GM13976 (cell line): Measurements from ENCODE around the gene MGA.
"Not testable (repeated sequence)": the region's sequence is repeated elsewhere in the genome, so short reads cannot be mapped to it uniquely, and the experiment has no call there.

Experiments used
- DNase-seq: peaks from one replicate; pipeline ENCODE4 v3.0.0; 2012; ENCODE audit warnings: low spot score
- in situ Hi-C: fragments of 300-500 bp; cut with MboI; formaldehyde crosslinking; loops from one replicate; pipeline ENCODE4 v1.12.0; 2022; ENCODE audit warnings: low sequenced_read_pairs, mixed read lengths, inconsistent platforms; ENCODE audit not compliant: unreplicated experiment
- TF ChIP-seq, protein P1 (sequence below): IDR thresholded peaks from 2 replicates; pipeline ENCODE4 v1.5.1; 2012; ENCODE audit warnings: borderline replicate concordance, mild to moderate bottlenecking; ENCODE audit not compliant: insufficient read depth; ENCODE audit errors: extremely low read depth, missing control alignments, control extremely low read depth

MGA gene

DNA sequence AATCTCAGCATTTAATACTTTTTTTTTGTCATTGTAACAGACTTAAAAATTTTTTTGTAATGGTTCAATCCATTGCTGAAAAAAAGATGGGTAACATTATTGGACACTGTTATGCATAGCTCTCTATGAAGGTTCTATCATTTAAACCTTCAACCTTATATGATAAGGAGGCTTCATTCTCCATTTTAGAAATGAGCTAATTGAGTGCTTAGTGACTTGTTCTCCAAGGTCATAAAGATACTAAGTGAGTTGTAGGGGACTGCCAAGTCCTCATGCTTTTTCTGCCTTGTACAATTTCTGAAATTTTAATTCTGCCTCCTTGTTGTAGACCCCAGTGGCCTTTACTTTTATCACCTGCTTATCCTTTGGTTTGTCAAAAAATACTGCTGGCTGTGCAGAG lies 56.7 kb downstream of the MGA start:
- no peak for DNase-seq

DNA sequence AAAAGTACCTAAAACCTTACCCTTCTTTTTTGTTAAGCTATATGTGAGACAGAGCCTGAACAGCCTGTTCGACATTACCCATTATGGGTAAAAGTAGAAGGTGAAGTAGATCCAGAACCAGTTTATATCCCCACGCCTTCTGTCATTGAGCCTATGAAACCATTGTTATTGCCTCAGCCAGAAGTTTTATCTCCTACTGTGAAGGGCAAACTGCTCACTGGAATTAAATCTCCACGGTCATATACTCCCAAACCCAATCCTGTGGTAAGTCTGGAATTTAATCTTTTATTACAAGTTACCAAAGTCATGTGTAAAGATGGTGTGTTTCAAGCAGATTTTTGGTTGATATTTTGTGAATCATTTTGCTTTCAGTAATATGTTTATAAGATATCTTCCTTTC lies 66.9 kb downstream of the MGA start:
- no peak for DNase-seq
- in situ Hi-C loops = no loop called here
- TF ChIP-seq, protein P1, sequence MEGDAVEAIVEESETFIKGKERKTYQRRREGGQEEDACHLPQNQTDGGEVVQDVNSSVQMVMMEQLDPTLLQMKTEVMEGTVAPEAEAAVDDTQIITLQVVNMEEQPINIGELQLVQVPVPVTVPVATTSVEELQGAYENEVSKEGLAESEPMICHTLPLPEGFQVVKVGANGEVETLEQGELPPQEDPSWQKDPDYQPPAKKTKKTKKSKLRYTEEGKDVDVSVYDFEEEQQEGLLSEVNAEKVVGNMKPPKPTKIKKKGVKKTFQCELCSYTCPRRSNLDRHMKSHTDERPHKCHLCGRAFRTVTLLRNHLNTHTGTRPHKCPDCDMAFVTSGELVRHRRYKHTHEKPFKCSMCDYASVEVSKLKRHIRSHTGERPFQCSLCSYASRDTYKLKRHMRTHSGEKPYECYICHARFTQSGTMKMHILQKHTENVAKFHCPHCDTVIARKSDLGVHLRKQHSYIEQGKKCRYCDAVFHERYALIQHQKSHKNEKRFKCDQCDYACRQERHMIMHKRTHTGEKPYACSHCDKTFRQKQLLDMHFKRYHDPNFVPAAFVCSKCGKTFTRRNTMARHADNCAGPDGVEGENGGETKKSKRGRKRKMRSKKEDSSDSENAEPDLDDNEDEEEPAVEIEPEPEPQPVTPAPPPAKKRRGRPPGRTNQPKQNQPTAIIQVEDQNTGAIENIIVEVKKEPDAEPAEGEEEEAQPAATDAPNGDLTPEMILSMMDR = no peak

More for the DNA sequence above, 56.7 kb downstream of the MGA start:
- in situ Hi-C loops = no loop called here
- TF ChIP-seq, protein P1 = no peak

DNA sequence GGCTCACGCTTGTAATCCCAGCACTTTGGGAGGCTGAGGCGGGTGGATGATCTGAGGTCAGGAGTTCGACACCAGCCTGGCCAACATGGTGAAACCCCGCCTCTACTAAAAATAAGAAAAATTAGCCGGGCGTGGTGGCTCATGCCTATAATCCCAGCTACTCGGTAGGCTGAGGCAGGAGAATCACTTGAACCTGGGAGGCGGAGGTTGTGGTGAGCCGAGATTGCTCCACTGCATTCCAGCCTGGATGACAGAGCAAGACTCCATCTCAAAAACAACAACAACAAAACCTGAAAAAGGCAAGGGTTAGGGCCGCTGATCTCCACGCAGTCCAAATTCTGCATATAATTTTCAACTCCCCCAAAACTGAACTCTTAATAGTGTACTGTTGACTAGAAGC lies 67.9 kb downstream of the MGA start:
- DNase-seq, in situ Hi-C loops: not testable (repeated sequence)

DNA sequence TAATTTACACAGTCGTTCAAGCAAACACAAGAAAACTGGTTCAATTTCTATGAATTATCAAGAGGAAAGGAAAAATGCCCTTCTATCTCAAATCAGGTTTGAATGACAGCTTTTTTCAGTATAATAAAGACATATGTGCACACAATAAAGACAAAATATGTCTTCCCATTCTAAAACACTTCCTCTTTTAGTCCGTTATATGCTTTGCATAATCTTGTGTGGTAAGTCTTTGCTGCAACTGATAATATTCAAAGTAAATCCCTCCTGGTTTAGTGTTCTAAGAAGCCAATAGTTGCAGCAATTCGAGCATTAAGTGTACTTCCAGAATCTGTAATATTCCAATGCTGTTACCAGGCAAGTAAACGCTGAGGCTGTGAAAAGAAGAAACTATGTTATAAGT lies 70.3 kb downstream of the MGA start:
- TF ChIP-seq, protein P1 = no peak
- in situ Hi-C loops = no loop called here

DNA sequence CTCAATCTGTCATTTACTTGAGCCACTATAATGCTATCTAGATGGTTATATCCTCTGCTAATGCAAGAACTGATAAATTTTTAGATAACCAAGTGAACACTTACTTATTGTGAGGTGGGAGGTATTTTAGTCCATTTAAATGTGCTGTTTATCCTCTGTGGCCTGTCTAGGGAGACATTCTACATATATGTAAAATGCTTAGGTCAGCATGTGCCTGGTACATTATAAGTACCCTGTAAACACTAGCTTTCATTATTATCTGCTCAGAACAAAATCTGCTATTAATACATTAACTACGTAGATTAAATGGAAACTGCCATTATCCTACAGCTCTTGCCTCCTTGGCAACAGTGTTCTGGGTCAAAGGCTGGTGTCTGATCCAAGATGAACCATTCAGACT lies 72.3 kb downstream of the MGA start:
- TF ChIP-seq, protein P1 = no peak
- in situ Hi-C loops = no loop called here
- DNase-seq = no peak

More for the DNA sequence above, 70.3 kb downstream of the MGA start:
- DNase-seq = peak; percentile 21

DNA sequence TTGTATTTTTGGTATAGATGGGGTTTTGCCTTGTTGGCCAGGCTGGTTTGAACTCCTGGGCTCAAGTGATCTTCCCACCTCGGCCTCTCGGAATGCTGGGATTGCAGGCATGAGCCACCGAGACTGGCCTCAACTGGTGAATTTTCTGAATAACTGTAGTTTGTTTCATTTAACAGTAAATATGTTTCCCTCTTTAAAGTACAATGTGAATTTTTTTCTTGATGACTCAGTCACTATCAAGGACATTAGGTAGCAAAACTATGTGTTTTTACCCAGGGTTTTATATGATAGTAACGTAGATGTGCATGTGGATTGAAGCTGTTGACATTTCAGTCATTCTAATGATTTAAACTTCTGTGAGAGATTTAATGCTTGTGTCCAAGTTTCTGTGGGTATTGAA lies 73.9 kb downstream of the MGA start:
- in situ Hi-C loops = no loop called here
- TF ChIP-seq, protein P1 = no peak
- no peak for DNase-seq

DNA sequence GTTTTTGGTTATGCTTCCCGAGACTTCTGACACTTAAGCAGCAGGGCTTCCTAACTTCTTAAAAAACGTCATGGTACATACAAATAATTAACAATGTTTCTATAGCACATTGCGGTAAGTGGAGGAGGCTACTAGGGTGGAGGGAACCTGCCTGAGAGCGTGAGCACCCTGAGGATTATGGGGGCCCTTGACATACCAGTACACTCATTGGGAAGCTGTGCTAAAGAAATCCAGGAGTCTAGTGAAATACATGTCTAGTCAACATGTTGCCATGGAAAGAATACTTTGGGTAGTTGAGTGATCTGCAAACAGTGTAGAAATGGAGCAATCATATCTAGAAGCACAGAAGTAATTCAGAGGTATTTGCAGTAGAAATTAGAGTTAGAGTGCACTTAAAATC lies 74.8 kb downstream of the MGA start:
- TF ChIP-seq, protein P1 = no peak

DNA sequence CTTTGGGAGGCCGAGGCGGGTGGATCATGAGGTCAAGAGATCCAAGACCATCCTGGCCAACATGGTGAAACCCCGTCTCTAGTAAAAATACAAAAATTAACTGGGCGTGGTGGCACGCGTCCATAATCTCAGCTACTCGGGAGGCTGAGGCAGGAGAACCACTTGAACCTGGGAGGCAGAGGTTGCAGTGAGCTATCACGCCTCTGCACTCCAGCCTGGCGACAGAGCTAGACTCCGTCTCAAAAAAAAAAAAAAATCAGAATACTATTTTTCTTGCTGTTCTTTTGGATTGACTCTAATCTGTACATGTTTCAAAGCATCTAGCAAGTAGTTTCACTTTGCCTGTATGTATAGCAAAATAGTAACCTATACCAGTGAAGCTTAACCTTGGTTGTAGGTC lies 75.3 kb downstream of the MGA start:
- DNase-seq, in situ Hi-C loops: not testable (repeated sequence)

More for the DNA sequence above, 74.8 kb downstream of the MGA start:
- no peak for DNase-seq
- in situ Hi-C loops = no loop called here
